A549 (cell line): ENCODE results near the gene STATH.

Source experiments
- CTCF ChIP-seq: fragments of >200 bp; sonication (Bioruptor Twin); formaldehyde crosslinking; IDR thresholded peaks from 3 replicates; pipeline ENCODE4 v1.5.1; 2016
- EP300 ChIP-seq, 2 experiments: fragments of >200 bp; sonication (Bioruptor Twin); formaldehyde crosslinking; IDR thresholded peaks; 2 replicates in 1 of 2; 3 replicates in 1 of 2; pipeline ENCODE4 v1.6.1; 2016 to 2017
- ESRRA ChIP-seq: fragments of 150-350 bp; IDR thresholded peaks from 2 replicates; pipeline ENCODE4 v1.6.1; 2014; ENCODE audit warnings: mild to moderate bottlenecking, low read length, borderline replicate concordance
- MAX ChIP-seq: IDR thresholded peaks from 2 replicates; pipeline ENCODE4 v1.6.1; 2012
- RFX5 ChIP-seq: fragments of 450-650 bp; IDR thresholded peaks from 2 replicates; pipeline ENCODE4 v1.7.1; 2014; ENCODE audit warnings: antibody characterized with exemption, mild to moderate bottlenecking, moderate library complexity
- SMC3 ChIP-seq: fragments of >200 bp; sonication (Bioruptor Twin); formaldehyde crosslinking; IDR thresholded peaks from 3 replicates; pipeline ENCODE4 v1.6.1; 2018; ENCODE audit warnings: inconsistent platforms
- ZFP36 ChIP-seq: fragments of 450-650 bp; IDR thresholded peaks from 2 replicates; pipeline ENCODE4 v1.6.1; 2014; ENCODE audit warnings: borderline replicate concordance; ENCODE audit not compliant: partially characterized antibody

GRCh38 chr4:69970071-69970470, 25.7 kb upstream of the STATH start:
- TF ChIP-seq CTCF = no peak
- TF ChIP-seq SMC3 = no peak
- TF ChIP-seq RFX5 = no peak
- TF ChIP-seq ESRRA = no peak
- TF ChIP-seq MAX = no peak
- TF ChIP-seq ZFP36 = no peak
- no peak for TF ChIP-seq EP300 (IDR thresholded peaks at IDR 0.05)
